Mesenchymal stem cell (in vitro differentiated cells and primary cell): Measurements from ENCODE around the gene KIAA1191.

Source experiments
- DNase-seq: peaks from one replicate; pipeline ENCODE4 v3.0.0-alpha.2; 2013
- H2AFZ ChIP-seq: one replicate; pipeline ENCODE4 v1.6.1; 2013; ENCODE audit warnings: low read depth, mild to moderate bottlenecking, control low read depth, inconsistent platforms, low read length, moderate library complexity
- H2AK5ac ChIP-seq: 2 replicates; pipeline ENCODE4 v1.6.1; 2013; ENCODE audit warnings: low read length, moderate library complexity, mild to moderate bottlenecking, inconsistent platforms; ENCODE audit not compliant: severe bottlenecking
- H2BK120ac ChIP-seq: one replicate; pipeline ENCODE4 v1.6.1; 2013; ENCODE audit warnings: low read depth, mild to moderate bottlenecking, inconsistent platforms, low read length, moderate library complexity
- H2BK12ac ChIP-seq, 2 experiments: one replicate each; pipeline ENCODE4 v1.6.1; 2013; ENCODE audit warnings: inconsistent platforms in 2 of 2, low read length in 2 of 2, mild to moderate bottlenecking in 2 of 2, moderate library complexity in 2 of 2, control low read depth in 1 of 2
- H2BK15ac ChIP-seq: one replicate; pipeline ENCODE4 v1.6.1; 2013; ENCODE audit warnings: mild to moderate bottlenecking, low read depth, inconsistent platforms; ENCODE audit not compliant: poor library complexity, severe bottlenecking
- H2BK5ac ChIP-seq: 2 replicates; pipeline ENCODE4 v1.6.1; 2013; ENCODE audit warnings: low read depth, mild to moderate bottlenecking, low read length, control low read depth, inconsistent platforms; ENCODE audit not compliant: poor library complexity, severe bottlenecking
- H3K14ac ChIP-seq, 2 experiments: one replicate each; pipeline ENCODE4 v1.6.1; 2013; ENCODE audit warnings: inconsistent platforms in 2 of 2, low read length in 2 of 2, control low read depth in 1 of 2, mild to moderate bottlenecking in 1 of 2, moderate library complexity in 1 of 2
- H3K18ac ChIP-seq, 2 experiments: one replicate each; pipeline ENCODE4 v1.6.1; 2013; ENCODE audit warnings: inconsistent platforms in 2 of 2, low read length in 2 of 2, control low read depth in 1 of 2, low read depth in 1 of 2, mild to moderate bottlenecking in 1 of 2
- H3K23ac ChIP-seq, 2 experiments: one replicate each; pipeline ENCODE4 v1.6.1; 2013; ENCODE audit warnings: inconsistent platforms in 2 of 2, low read length in 2 of 2, mild to moderate bottlenecking in 2 of 2, moderate library complexity in 2 of 2, control low read depth in 1 of 2
- H3K27ac ChIP-seq: 2 replicates; pipeline ENCODE4 v1.5.1; 2013; ENCODE audit warnings: mild to moderate bottlenecking, moderate library complexity, low read length, control low read depth, inconsistent platforms; ENCODE audit not compliant: poor library complexity, severe bottlenecking
- H3K27me3 ChIP-seq, 2 experiments: 2 replicates each; pipeline versions ENCODE4 v1.6.1 to v1.7.0; 2013; ENCODE audit warnings: low read length in 2 of 2, mild to moderate bottlenecking in 2 of 2, moderate library complexity in 2 of 2, control low read depth in 1 of 2, inconsistent platforms in 1 of 2; ENCODE audit not compliant: control insufficient read depth in 1 of 2, insufficient read depth in 1 of 2
- H3K36me3 ChIP-seq, 2 experiments: 2 replicates each; pipeline versions ENCODE4 v1.6.1 to v1.7.0; 2013; ENCODE audit warnings: low read length in 2 of 2, control low read depth in 1 of 2, inconsistent platforms in 1 of 2, low read depth in 1 of 2, mild to moderate bottlenecking in 1 of 2; ENCODE audit not compliant: insufficient read depth in 2 of 2, control insufficient read depth in 1 of 2
- H3K4ac ChIP-seq, 2 experiments: one replicate each; pipeline ENCODE4 v1.6.1; 2013; ENCODE audit warnings: inconsistent platforms in 2 of 2, low read length in 2 of 2, mild to moderate bottlenecking in 2 of 2, moderate library complexity in 2 of 2, control low read depth in 1 of 2, low read depth in 1 of 2
- H3K4me1 ChIP-seq: 2 replicates; pipeline ENCODE4 v1.6.1; 2013; ENCODE audit warnings: low read depth, low read length, control low read depth; ENCODE audit not compliant: control insufficient read depth, insufficient read depth
- H3K4me2 ChIP-seq: 2 replicates; pipeline ENCODE4 v1.6.1; 2013; ENCODE audit warnings: low read length, mild to moderate bottlenecking, inconsistent platforms; ENCODE audit not compliant: poor library complexity, severe bottlenecking
- H3K4me3 ChIP-seq, 2 experiments: 2 replicates each; pipeline versions ENCODE4 v1.5.1 to v1.7.0; 2013; ENCODE audit warnings: low read length in 2 of 2, mild to moderate bottlenecking in 2 of 2, control low read depth in 1 of 2, low read depth in 1 of 2; ENCODE audit not compliant: insufficient read depth in 1 of 2
- H3K79me1 ChIP-seq: replicated peaks from 2 replicates; pipeline ENCODE4 v1.6.1; 2013; ENCODE audit warnings: mild to moderate bottlenecking, control low read depth, low read length, inconsistent platforms; ENCODE audit not compliant: poor library complexity, severe bottlenecking
- H3K9ac ChIP-seq: 2 replicates; pipeline ENCODE4 v1.7.0; 2013; ENCODE audit warnings: mild to moderate bottlenecking, low read length, moderate library complexity
- H3K9me3 ChIP-seq: 2 replicates; pipeline ENCODE4 v1.7.0; 2013; ENCODE audit warnings: mild to moderate bottlenecking, low read length; ENCODE audit not compliant: control insufficient read depth
- H4K8ac ChIP-seq: one replicate; pipeline ENCODE4 v1.6.1; 2013; ENCODE audit warnings: inconsistent platforms, mild to moderate bottlenecking, low read length, moderate library complexity
- H4K91ac ChIP-seq: one replicate; pipeline ENCODE4 v1.6.1; 2013; ENCODE audit warnings: mild to moderate bottlenecking, low read length, inconsistent platforms
- WGBS: methylation state at CpG from one replicate; pipeline ENCODE4 v1.1.7; 2013; ENCODE audit warnings: mixed read lengths; 5-methylcytosine and 5-hydroxymethylcytosine counted together

The KIAA1191 gene

GRCh38 chr5:176405656-176406435, 44.3 kb upstream of the KIAA1191 start:
- H3K4me2 ChIP-seq = no peak overlapping the region
- 84% methylated on average over 20 of the region's 20 CpGs for WGBS

GRCh38 chr5:176401281-176402205, 40.0 kb upstream of the KIAA1191 start:
- no peaks in the 10 kb centered on the region for H3K27me3 ChIP-seq
- no peak overlapping the region for H4K91ac ChIP-seq
- DNase-seq = no peak
- 92% methylated on average over 19 of the region's 22 CpGs for WGBS
- no peak overlapping the region for H3K18ac ChIP-seq
- no peak overlapping the region for H3K9ac ChIP-seq
- H2BK5ac ChIP-seq = no peak overlapping the region
- no peak overlapping the region for H3K27ac ChIP-seq
- peaks cover 33% of the 10 kb centered on the region for H3K79me1 ChIP-seq
- H3K4me3 ChIP-seq = no peak overlapping the region
- H3K36me3 ChIP-seq = peaks cover 24 to 43% of the 10 kb centered on the region in 2 experiments
- H3K4me1 ChIP-seq = peaks cover 4% of the 10 kb centered on the region
- H2AK5ac ChIP-seq = no peak overlapping the region
- no peak overlapping the region for H3K14ac ChIP-seq
- H3K23ac ChIP-seq = no peak overlapping the region
- H3K4me2 ChIP-seq = no peak overlapping the region
- H3K4ac ChIP-seq = no peak overlapping the region
- H2AFZ ChIP-seq = no peak overlapping the region
- H2BK120ac ChIP-seq = no peak overlapping the region
- H3K9me3 ChIP-seq = no peaks in the 10 kb centered on the region
- H2BK15ac ChIP-seq = no peak overlapping the region
- no peak overlapping the region for H4K8ac ChIP-seq
- H2BK12ac ChIP-seq = no peak overlapping the region

More at GRCh38 chr5:176405656-176406435, 44.3 kb upstream of the KIAA1191 start:
- Histone ChIP-seq H3K23ac (no peak overlapping the region), H3K36me3 (peaks cover 28 to 43% of the 10 kb centered on the region in 2 experiments), H2BK15ac (no peak overlapping the region), H3K4me1 (peaks cover 4% of the 10 kb centered on the region), H3K18ac (no peak overlapping the region), H3K27me3 (no peaks in the 10 kb centered on the region), H3K9ac (no peak overlapping the region), H3K4ac (no peak overlapping the region), H3K9me3 (no peaks in the 10 kb centered on the region), H3K27ac (no peak overlapping the region), H3K4me3 (no peak overlapping the region), H2AFZ (no peak overlapping the region), H2BK5ac (no peak overlapping the region), H2BK12ac (no peak overlapping the region), H2BK120ac (no peak overlapping the region), H4K91ac (no peak overlapping the region), H2AK5ac (no peak overlapping the region), H3K14ac (no peak overlapping the region), H4K8ac (no peak overlapping the region), H3K79me1 (peaks cover 30% of the 10 kb centered on the region)
- DNase-seq = no peak

GRCh38 chr5:176400382-176401156, 39.0 kb upstream of the KIAA1191 start:
- Histone ChIP-seq H3K9ac (no peak overlapping the region), H2AFZ (no peak overlapping the region), H3K4me2 (no peak overlapping the region), H2BK12ac (no peak overlapping the region), H2BK120ac (no peak overlapping the region), H3K36me3 (peaks cover 21 to 34% of the 10 kb centered on the region in 2 experiments), H2AK5ac (no peak overlapping the region), H2BK15ac (no peak overlapping the region), H4K91ac (no peak overlapping the region), H3K18ac (no peak overlapping the region), H3K27ac (no peak overlapping the region), H3K14ac (no peak overlapping the region), H3K4ac (no peak overlapping the region), H3K27me3 (no peaks in the 10 kb centered on the region), H2BK5ac (no peak overlapping the region), H3K79me1 (peaks cover 28% of the 10 kb centered on the region), H4K8ac (no peak overlapping the region), H3K4me3 (no peak overlapping the region), H3K23ac (no peak overlapping the region), H3K9me3 (no peaks in the 10 kb centered on the region), H3K4me1 (peaks cover 9% of the 10 kb centered on the region)
- no peak for DNase-seq
- 92% methylated on average over 17 of the region's 17 CpGs for WGBS
